Mesendoderm (in vitro differentiated cells): ENCODE measurements around the gene RRAD.

Experiments
- DNase-seq: peaks from one replicate; pipeline ENCODE4 v3.0.0; 2013
- H2AK5ac ChIP-seq: 2 replicates; pipeline ENCODE4 v1.6.1; 2013; ENCODE audit warnings: low read length, inconsistent platforms
- H2BK120ac ChIP-seq: 2 replicates; pipeline ENCODE4 v1.6.1; 2013; ENCODE audit warnings: low read depth, mild to moderate bottlenecking, low read length, moderate library complexity, mixed read lengths
- H2BK15ac ChIP-seq: replicated peaks from 2 replicates; pipeline ENCODE4 v1.6.1; 2013; ENCODE audit warnings: low read depth, mild to moderate bottlenecking, moderate library complexity
- H2BK5ac ChIP-seq: 2 replicates; pipeline ENCODE4 v1.6.1; 2013; ENCODE audit warnings: low read length, inconsistent platforms
- H3K18ac ChIP-seq: 2 replicates; pipeline ENCODE4 v1.6.1; 2013; ENCODE audit warnings: mild to moderate bottlenecking, low read length, mixed read lengths
- H3K23ac ChIP-seq: one replicate; pipeline ENCODE4 v1.6.1; 2013; ENCODE audit warnings: low read length
- H3K27ac ChIP-seq: 2 replicates; pipeline ENCODE4 v1.5.1; 2013; ENCODE audit warnings: low read depth, mild to moderate bottlenecking, inconsistent platforms, low read length, moderate library complexity
- H3K27me3 ChIP-seq: 2 replicates; pipeline ENCODE4 v1.6.1; 2013; ENCODE audit warnings: low read length, control low read depth, mild to moderate bottlenecking, inconsistent platforms; ENCODE audit not compliant: insufficient read depth, poor library complexity
- H3K36me3 ChIP-seq: 2 replicates; pipeline ENCODE4 v1.6.1; 2013; ENCODE audit warnings: low read length, inconsistent platforms; ENCODE audit not compliant: control insufficient read depth, insufficient read depth
- H3K4ac ChIP-seq: one replicate; pipeline ENCODE4 v1.6.1; 2013; ENCODE audit warnings: low read depth, mild to moderate bottlenecking, low read length, moderate library complexity
- H3K4me1 ChIP-seq: 2 replicates; pipeline ENCODE4 v1.6.1; 2013; ENCODE audit warnings: low read depth, low read length, inconsistent platforms; ENCODE audit not compliant: control insufficient read depth
- H3K4me2 ChIP-seq: 2 replicates; pipeline ENCODE4 v1.6.1; 2013; ENCODE audit warnings: low read length
- H3K4me3 ChIP-seq: 2 replicates; pipeline ENCODE4 v1.5.1; 2013; ENCODE audit warnings: mild to moderate bottlenecking, low read length
- H3K56ac ChIP-seq: one replicate; pipeline ENCODE4 v1.6.1; 2013; ENCODE audit warnings: low read length
- H3K79me1 ChIP-seq: 2 replicates; pipeline ENCODE4 v1.6.1; 2013; ENCODE audit warnings: low read length, inconsistent platforms
- H3K79me2 ChIP-seq: 2 replicates; pipeline ENCODE4 v1.6.1; 2013; ENCODE audit warnings: mild to moderate bottlenecking, low read length; ENCODE audit not compliant: control insufficient read depth, insufficient read depth
- H3K9ac ChIP-seq: 2 replicates; pipeline ENCODE4 v1.6.1; 2013; ENCODE audit warnings: low read length, inconsistent platforms
- H4K5ac ChIP-seq: one replicate; pipeline ENCODE4 v1.6.1; 2013; ENCODE audit warnings: low read length
- H4K8ac ChIP-seq: one replicate; pipeline ENCODE4 v1.6.1; 2013; ENCODE audit warnings: low read depth, mild to moderate bottlenecking, control low read depth, low read length, moderate library complexity
- WGBS: extraction: QIAGEN DNeasy Blood & Tissue Kit; methylation state at CpG from one replicate; pipeline ENCODE4 v1.1.7; 2013; ENCODE audit warnings: low lambda C conversion rate, missing lambda C conversion rate; ENCODE audit not compliant: insufficient coverage; ENCODE audit errors: extremely low coverage; 5-methylcytosine and 5-hydroxymethylcytosine counted together

RRAD gene

DNA sequence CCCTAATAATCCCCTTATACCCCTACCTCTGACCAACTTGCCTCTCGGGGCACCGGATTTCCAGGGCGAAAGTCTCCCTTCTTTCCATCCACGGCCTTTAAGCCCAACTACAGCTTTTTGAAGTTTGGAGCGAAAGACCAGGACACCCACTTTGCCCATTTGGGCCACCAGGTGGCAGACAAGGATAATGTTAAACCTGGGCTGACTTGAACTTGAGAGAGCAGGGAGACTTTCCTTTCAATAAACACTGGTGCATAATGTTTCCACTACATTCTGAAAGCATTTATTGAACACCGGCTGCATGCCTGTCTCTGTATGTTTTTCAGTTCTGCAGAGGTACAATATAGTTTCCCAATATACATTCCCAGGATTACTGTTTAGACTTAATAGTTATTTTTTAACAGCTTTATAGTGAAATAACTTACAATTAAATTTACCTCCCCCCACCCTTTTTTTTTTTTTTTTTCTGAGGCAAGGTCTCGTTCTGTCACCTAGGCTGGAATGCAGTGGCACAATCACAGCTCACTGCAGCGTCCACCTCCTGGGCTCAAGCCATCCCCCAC is 28.8 kb upstream of the RRAD start:
- Histone ChIP-seq H3K4me3 (no peak overlapping the region), H3K27me3 (peaks cover 3% of the 10 kb centered on the region), H2BK120ac (no peak overlapping the region), H3K4me1 (no peaks in the 10 kb centered on the region), H2BK15ac (no peak overlapping the region), H3K79me1 (no peaks in the 10 kb centered on the region), H3K4ac (no peak overlapping the region), H3K27ac (no peak overlapping the region), H3K79me2 (no peaks in the 10 kb centered on the region), H3K56ac (no peak overlapping the region), H4K8ac (no peak overlapping the region), H2AK5ac (no peak overlapping the region), H4K5ac (no peak overlapping the region), H3K18ac (no peak overlapping the region), H3K9ac (no peak overlapping the region), H3K23ac (no peak overlapping the region), H3K36me3 (no peaks in the 10 kb centered on the region), H3K4me2 (no peak overlapping the region), H2BK5ac (no peak overlapping the region)
- DNase-seq = peak; percentile 83
- no CpG with 5 or more reads among the region's 8 CpGs for WGBS

DNA sequence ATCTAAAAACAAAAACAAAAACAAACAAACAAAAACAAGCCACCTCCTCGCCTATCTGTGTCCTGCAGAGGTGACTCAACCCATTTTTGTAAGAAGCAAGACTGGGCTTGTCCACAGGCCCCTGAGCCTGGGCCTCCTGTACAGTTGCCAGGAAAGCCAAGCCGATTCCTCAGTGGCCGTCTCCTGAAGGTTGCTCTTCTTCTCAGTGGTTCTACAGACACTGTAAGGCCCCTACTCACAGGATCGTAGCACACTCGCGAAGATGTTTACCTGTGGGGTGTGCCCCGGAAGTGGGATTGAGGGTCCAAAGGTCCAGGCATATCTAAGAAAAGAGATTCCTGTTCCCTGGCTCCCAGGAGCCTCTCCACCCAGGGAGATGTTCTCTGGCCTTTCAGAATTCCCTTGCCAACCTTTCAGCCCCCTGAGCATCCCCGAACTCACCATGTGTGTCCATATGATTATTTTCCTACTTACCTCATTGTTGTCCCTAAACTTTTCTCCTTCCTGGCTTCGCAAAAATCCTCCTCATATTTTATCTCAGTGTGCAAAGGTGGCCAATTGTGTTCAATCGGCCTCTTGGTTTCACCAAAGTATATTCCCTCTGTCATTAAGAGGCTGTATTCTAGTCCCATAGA is 28.2 kb upstream of the RRAD start:
- H4K5ac ChIP-seq = no peak overlapping the region
- peaks cover 8% of the 10 kb centered on the region for H3K27me3 ChIP-seq
- H3K4ac ChIP-seq = no peak overlapping the region
- WGBS = no CpG with 5 or more reads among the region's 10 CpGs
- H2BK15ac ChIP-seq = no peak overlapping the region
- H4K8ac ChIP-seq = no peak overlapping the region
- H3K27ac ChIP-seq = no peak overlapping the region
- H3K79me2 ChIP-seq = no peaks in the 10 kb centered on the region
- no peak overlapping the region for H3K4me2 ChIP-seq
- no peak overlapping the region for H2BK5ac ChIP-seq
- no peak overlapping the region for H3K18ac ChIP-seq
- no peak overlapping the region for H3K4me3 ChIP-seq
- H3K36me3 ChIP-seq = no peaks in the 10 kb centered on the region
- H3K4me1 ChIP-seq = no peaks in the 10 kb centered on the region
- no peak overlapping the region for H2BK120ac ChIP-seq
- H3K23ac ChIP-seq = no peak overlapping the region
- no peak overlapping the region for H3K9ac ChIP-seq
- no peaks in the 10 kb centered on the region for H3K79me1 ChIP-seq
- no peak overlapping the region for H2AK5ac ChIP-seq
- no peak overlapping the region for H3K56ac ChIP-seq
- no peak for DNase-seq

DNA sequence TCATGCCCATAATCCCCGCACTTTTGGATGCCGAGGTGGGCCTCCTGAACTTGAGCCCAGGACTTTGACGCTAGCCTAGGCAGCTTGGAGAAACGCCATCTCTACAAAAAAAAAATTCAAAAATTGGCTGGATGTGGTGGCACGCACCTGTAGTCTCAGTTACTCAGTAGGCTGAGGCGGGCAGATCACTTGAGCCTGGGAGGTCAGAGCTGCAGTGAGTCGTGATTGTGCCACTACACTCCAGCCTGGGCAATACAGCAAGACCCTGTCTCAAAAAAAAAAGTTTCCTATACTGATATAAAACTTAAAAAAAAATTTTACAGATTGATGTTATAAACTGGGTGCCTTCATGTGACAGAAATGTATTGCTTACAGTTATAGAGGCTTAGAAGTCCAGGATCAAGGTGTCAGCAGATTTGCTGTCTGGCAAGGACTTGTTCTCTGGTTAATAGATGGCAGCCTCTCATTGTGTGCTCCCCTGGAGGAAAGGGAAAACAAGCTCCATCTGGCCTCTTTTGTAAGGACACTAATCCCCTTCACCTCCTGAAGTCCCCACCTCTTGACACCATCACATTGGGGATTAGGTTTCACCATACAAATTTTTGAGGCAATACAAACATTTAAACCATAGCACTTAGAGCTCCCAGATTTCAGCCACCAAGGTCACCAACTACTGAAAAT is 27.2 kb upstream of the RRAD start:
- Histone ChIP-seq H3K79me1 (no peaks in the 10 kb centered on the region), H3K9ac (no peak overlapping the region), H3K4me3 (no peak overlapping the region), H2BK5ac (no peak overlapping the region), H3K27ac (no peak overlapping the region), H3K36me3 (no peaks in the 10 kb centered on the region), H4K8ac (no peak overlapping the region), H3K4me1 (no peaks in the 10 kb centered on the region), H3K18ac (no peak overlapping the region), H3K27me3 (peaks cover 11% of the 10 kb centered on the region), H4K5ac (no peak overlapping the region), H3K23ac (no peak overlapping the region), H2BK120ac (no peak overlapping the region), H2BK15ac (no peak overlapping the region), H2AK5ac (no peak overlapping the region), H3K4me2 (no peak overlapping the region), H3K56ac (no peak overlapping the region), H3K4ac (no peak overlapping the region), H3K79me2 (no peaks in the 10 kb centered on the region)
- DNase-seq = no peak
- WGBS = no CpG with 5 or more reads among the region's 7 CpGs

DNA sequence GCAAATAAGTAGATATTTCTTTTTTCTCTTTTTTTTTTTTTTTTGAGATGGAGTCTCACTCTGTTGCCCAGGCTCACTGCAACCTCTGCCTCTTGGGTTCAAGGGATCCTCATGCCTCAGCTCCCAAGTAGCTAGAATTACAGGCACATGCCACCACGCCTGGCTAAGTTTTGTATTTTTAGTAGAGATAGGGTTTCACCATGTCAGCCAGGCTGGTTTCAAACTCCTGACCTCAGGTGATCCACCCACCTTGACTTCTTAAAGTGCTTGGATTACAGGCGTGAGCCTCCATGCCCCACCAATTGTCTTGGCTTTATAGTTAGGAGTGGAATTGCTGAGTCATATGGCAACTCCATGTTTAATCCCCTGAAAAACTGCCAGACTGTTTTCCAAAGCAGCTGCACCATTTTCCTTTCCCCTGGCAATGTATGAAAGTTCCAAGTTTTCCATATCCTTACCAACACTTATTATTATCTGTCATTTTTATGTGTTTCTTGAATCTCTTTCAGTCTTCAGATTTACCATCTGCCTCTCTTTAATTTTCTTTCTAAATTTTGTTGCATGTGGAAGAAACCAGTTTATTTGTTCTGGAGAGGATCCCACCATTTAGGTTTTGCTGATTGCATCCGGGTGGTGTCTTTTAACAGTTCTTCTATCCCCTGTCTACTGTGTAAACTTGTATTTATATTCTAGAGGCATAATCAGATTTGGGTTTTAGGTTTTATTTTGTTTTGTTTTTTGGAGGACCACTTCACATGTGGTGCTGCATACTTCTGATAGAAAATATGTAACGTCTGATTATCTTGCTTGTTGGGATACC is 25.8 kb upstream of the RRAD start:
- no peak overlapping the region for H3K18ac ChIP-seq
- H3K4ac ChIP-seq = no peak overlapping the region
- no peaks in the 10 kb centered on the region for H3K36me3 ChIP-seq
- no peak overlapping the region for H2BK15ac ChIP-seq
- no peaks in the 10 kb centered on the region for H3K79me1 ChIP-seq
- H2AK5ac ChIP-seq = no peak overlapping the region
- H4K5ac ChIP-seq = no peak overlapping the region
- H3K4me2 ChIP-seq = no peak overlapping the region
- H2BK5ac ChIP-seq = no peak overlapping the region
- no peak overlapping the region for H3K56ac ChIP-seq
- no peak overlapping the region for H3K23ac ChIP-seq
- H3K27me3 ChIP-seq = peaks cover 11% of the 10 kb centered on the region
- no peak overlapping the region for H4K8ac ChIP-seq
- no peak overlapping the region for H3K9ac ChIP-seq
- H3K27ac ChIP-seq = no peak overlapping the region
- no peaks in the 10 kb centered on the region for H3K79me2 ChIP-seq
- no peak overlapping the region for H3K4me3 ChIP-seq
- H3K4me1 ChIP-seq = no peaks in the 10 kb centered on the region
- DNase-seq = peak; percentile 13
- no peak overlapping the region for H2BK120ac ChIP-seq
- no CpG with 5 or more reads among the region's 4 CpGs for WGBS

DNA sequence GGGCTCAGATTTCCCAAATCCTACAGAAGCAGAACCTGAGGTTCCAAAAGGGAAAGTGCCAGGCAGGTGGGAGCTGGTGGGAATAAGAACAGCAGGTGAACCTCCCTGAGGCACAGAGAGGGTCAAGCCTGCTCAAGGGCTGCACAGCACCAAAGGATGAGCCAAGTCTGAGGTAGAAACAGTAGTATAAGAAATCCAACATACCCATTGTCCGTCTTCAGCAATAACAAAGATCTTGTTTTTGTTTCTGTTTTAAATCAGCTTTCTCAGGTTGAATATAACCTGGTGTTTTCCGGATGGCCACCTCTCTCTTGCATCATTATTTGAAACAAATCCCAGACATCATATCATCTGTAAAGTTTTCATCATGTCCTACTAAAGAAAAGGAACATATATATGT is 25.1 kb upstream of the RRAD start:
- no peaks in the 10 kb centered on the region for H3K79me1 ChIP-seq
- no peaks in the 10 kb centered on the region for H3K36me3 ChIP-seq
- no peak overlapping the region for H2BK15ac ChIP-seq
- H2BK120ac ChIP-seq = no peak overlapping the region
- no CpG with 5 or more reads among the region's 2 CpGs for WGBS
- H3K27me3 ChIP-seq = peaks cover 11% of the 10 kb centered on the region
- no peak overlapping the region for H3K4ac ChIP-seq
- H2AK5ac ChIP-seq = no peak overlapping the region
- no peak for DNase-seq
- H3K4me3 ChIP-seq = no peak overlapping the region
- no peak overlapping the region for H4K5ac ChIP-seq
- H3K9ac ChIP-seq = no peak overlapping the region
- H2BK5ac ChIP-seq = no peak overlapping the region
- H4K8ac ChIP-seq = no peak overlapping the region
- no peak overlapping the region for H3K23ac ChIP-seq
- H3K18ac ChIP-seq = no peak overlapping the region
- H3K27ac ChIP-seq = no peak overlapping the region
- no peaks in the 10 kb centered on the region for H3K79me2 ChIP-seq
- H3K4me2 ChIP-seq = no peak overlapping the region
- no peaks in the 10 kb centered on the region for H3K4me1 ChIP-seq
- H3K56ac ChIP-seq = no peak overlapping the region
